Mammary epithelial cell (primary cell): Measurements from ENCODE around the gene RAB40A.

ENCODE experiments used
- EZH2 ChIP-seq: IDR thresholded peaks from 2 replicates; pipeline ENCODE4 v1.6.1; 2012; ENCODE audit warnings: low read length, inconsistent platforms, borderline replicate concordance
- TF ChIP-seq, protein P1 (sequence below), 2 donors: IDR thresholded peaks in 1 of 2; conservative IDR thresholded peaks in 1 of 2; 2 replicates each; pipeline ENCODE4 v1.5.1; 2011 to 2012; ENCODE audit warnings: inconsistent platforms in 2 of 2, low read length in 2 of 2, mild to moderate bottlenecking in 2 of 2, control low read depth in 1 of 2, low read depth in 1 of 2; ENCODE audit not compliant: insufficient read depth in 1 of 2; ENCODE audit errors: extremely low read depth in 1 of 2

- TF ChIP-seq, protein P1, sequence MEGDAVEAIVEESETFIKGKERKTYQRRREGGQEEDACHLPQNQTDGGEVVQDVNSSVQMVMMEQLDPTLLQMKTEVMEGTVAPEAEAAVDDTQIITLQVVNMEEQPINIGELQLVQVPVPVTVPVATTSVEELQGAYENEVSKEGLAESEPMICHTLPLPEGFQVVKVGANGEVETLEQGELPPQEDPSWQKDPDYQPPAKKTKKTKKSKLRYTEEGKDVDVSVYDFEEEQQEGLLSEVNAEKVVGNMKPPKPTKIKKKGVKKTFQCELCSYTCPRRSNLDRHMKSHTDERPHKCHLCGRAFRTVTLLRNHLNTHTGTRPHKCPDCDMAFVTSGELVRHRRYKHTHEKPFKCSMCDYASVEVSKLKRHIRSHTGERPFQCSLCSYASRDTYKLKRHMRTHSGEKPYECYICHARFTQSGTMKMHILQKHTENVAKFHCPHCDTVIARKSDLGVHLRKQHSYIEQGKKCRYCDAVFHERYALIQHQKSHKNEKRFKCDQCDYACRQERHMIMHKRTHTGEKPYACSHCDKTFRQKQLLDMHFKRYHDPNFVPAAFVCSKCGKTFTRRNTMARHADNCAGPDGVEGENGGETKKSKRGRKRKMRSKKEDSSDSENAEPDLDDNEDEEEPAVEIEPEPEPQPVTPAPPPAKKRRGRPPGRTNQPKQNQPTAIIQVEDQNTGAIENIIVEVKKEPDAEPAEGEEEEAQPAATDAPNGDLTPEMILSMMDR (conservative IDR thresholded peaks at IDR 0.05 in 1 of 2, IDR thresholded peaks at IDR 0.05 in 1 of 2; ENCODE audit: extremely low read depth in 1 of 2, insufficient read depth in 1 of 2, low read depth in 1 of 2, low read length in 2 of 2) = no peak
- no peak for TF ChIP-seq EZH2
These were observed 15.5 kb downstream of the RAB40A start for GRCh38 chrX:103503853-103504207.
